Measurements from ENCODE around the gene BCL6B.

Gene BCL6B

DNA sequence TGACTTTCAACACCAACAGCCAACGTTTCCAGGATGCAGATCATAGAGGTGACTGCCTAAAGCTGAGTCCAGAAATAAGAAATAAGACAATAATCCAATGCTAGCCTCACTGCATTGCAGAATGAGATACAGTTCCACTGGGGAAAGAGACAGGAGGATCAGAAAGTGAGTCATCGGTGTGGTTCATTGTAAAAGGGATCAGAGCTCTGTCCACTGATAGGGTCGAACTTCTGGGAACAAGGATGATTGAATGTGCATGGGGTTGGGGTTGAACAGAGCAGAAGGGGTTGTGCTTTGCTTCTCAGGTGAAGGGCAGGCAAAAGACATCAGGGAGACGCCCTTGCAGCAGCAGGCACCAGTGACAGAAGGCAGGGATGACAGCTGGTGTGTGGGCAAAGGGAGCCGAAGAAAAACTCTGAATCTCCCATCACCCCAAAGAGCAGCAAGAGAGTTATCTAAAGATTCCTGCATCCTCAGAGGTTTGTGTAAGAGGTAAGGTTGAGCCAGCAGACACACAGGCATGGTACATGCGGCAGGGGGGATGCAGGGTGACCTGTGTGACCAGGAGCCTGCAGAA is 40.8 kb downstream of the BCL6B start:
- TF ChIP-seq, protein P1, sequence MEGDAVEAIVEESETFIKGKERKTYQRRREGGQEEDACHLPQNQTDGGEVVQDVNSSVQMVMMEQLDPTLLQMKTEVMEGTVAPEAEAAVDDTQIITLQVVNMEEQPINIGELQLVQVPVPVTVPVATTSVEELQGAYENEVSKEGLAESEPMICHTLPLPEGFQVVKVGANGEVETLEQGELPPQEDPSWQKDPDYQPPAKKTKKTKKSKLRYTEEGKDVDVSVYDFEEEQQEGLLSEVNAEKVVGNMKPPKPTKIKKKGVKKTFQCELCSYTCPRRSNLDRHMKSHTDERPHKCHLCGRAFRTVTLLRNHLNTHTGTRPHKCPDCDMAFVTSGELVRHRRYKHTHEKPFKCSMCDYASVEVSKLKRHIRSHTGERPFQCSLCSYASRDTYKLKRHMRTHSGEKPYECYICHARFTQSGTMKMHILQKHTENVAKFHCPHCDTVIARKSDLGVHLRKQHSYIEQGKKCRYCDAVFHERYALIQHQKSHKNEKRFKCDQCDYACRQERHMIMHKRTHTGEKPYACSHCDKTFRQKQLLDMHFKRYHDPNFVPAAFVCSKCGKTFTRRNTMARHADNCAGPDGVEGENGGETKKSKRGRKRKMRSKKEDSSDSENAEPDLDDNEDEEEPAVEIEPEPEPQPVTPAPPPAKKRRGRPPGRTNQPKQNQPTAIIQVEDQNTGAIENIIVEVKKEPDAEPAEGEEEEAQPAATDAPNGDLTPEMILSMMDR (conservative IDR thresholded peaks at IDR 0.05), result no peak
- TF ChIP-seq ZFX (IDR thresholded peaks at IDR 0.05), result no peak
- H3K27ac ChIP-seq, result no peak overlapping the region

DNA sequence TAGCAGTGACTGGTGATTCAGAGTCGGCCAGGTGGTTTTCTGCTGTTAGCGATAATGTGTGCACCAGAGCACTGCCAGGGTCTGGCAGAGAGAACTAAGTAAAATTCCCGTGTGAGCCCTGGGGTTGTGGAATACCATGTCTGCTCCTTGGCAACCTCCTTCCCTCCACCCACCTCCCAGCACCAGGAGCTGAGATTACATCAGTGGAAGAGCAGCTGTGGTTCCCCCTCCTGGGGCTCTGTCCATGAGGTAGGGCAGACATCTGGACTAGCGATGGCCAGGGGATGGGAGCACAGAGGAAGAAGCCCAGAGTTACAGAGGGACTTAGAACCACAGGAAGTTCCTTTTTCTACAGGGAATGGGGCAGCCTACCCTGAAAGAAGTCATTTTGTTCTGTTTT is 41.4 kb downstream of the BCL6B start:
- H3K27ac ChIP-seq, result no peak overlapping the region
- TF ChIP-seq, protein P1 (conservative IDR thresholded peaks at IDR 0.05), result no peak
- TF ChIP-seq ZFX (IDR thresholded peaks at IDR 0.05), result no peak

DNA sequence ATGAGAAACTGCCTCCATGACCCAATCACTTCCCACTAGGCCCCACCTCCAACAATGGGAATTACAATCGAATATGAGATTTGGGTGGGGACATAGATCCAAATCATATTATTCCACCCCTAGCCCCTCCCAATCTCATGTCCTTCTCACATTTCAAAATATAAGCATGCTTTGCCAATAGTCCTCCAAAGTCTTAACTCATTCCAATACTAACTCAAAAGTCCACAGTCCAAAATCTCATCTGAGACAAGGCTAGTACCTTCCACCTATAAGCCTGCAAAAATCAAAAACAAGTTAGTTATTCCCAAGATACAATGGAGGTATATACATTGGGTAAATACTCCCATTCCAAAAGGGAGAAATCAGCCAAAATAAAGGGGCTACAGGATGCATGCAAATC is 44.3 kb downstream of the BCL6B start:
- H3K27ac ChIP-seq, result no peak overlapping the region
- TF ChIP-seq ZFX (IDR thresholded peaks at IDR 0.05), result no peak
- TF ChIP-seq, protein P1 (conservative IDR thresholded peaks at IDR 0.05), result no peak

DNA sequence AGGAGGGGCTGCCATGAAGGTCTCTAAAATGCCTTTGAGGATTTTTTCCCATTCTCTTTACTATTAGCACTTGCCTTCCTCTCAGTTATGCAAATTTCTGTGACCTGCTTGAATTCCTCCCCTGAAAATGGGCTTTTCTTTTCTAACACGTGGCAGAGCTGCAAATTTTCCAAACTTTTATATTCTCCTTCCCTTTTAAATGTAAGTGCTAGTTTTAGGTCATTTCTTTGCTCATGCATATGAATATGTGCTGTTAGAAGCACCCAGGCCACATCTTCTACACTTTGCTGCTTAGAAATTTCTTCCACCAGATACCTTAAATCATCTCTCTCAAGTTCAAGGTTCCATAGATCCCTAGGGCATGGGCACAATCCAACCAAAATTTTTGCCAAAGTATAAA is 45.4 kb downstream of the BCL6B start:
- TF ChIP-seq, protein P1 (conservative IDR thresholded peaks at IDR 0.05), result no peak
- TF ChIP-seq ZFX (IDR thresholded peaks at IDR 0.05), result no peak
- H3K27ac ChIP-seq, result no peak overlapping the region

DNA sequence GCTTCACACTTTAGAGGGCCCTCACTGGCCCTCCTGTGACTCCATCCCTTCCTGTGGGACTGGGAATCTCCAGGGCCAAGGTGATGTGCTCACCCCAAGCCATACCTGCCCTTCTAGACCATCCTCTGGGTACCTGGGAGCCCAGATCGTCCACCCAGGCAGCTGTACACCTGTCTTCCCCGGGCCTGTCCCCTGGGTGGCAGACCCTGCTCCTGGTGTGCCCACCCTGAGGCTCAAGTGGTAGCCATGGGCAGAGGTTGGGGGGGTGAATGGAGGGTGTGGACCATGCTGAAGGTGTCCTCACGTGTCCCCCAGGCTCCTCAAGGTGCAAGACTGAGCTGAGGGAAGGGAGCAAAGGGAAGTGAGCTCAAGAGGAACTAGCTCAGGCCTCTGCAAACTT is 47.9 kb downstream of the BCL6B start:
- TF ChIP-seq ZFX (IDR thresholded peaks at IDR 0.05), result no peak
- TF ChIP-seq, protein P1 (conservative IDR thresholded peaks at IDR 0.05), result no peak
- no peak overlapping the region for H3K27ac ChIP-seq

GRCh38 chr17:7072406-7072805 is 49.6 kb downstream of the BCL6B start:
- H3K27ac ChIP-seq, result no peak overlapping the region
- TF ChIP-seq, protein P1 (conservative IDR thresholded peaks at IDR 0.05), result no peak
- TF ChIP-seq ZFX (IDR thresholded peaks at IDR 0.05), result no peak

- H3K27ac ChIP-seq, result no peak overlapping the region
- no peak for TF ChIP-seq ZFX (IDR thresholded peaks at IDR 0.05)
- TF ChIP-seq, protein P1 (conservative IDR thresholded peaks at IDR 0.05), result no peak
Measured at GRCh38 chr17:7074931-7075330, 52.1 kb downstream of the BCL6B start.
